Smooth muscle cell (in vitro differentiated cells): ENCODE measurements around the gene TRNAU1AP. TPM values are rescaled to one million over a fixed set of nuclear protein-coding genes. Genes with fewer than 3 reads are reported as not detected.
"Not testable (repeated sequence)": the region's sequence is repeated elsewhere in the genome, so short reads cannot be mapped to it uniquely, and the experiment has no call there.

Experiments used
- DNase-seq: peaks from one replicate; lab custom pipeline; 2025; ENCODE audit not compliant: unreplicated experiment; lab: John Stamatoyannopoulos, UW
- H2AFZ ChIP-seq: fragments of 200-600 bp; sonication (generic); 2 replicates; pipeline ENCODE4 v1.6.0; 2016; ENCODE audit warnings: antibody characterized with exemption, low read depth, mild to moderate bottlenecking
- H3F3A ChIP-seq: fragments of 200-600 bp; sonication (generic); 2 replicates; pipeline ENCODE4 v1.6.0; 2017; ENCODE audit warnings: antibody characterized with exemption, low read depth
- H3K27ac ChIP-seq: fragments of 200-600 bp; sonication (generic); 2 replicates; pipeline ENCODE4 v1.5.1; 2016; ENCODE audit warnings: low read depth, mild to moderate bottlenecking
- H3K27me3 ChIP-seq: fragments of 200-600 bp; sonication (generic); 2 replicates; pipeline ENCODE4 v1.6.1; 2016; ENCODE audit warnings: low read depth, mild to moderate bottlenecking
- H3K36me3 ChIP-seq: fragments of 200-600 bp; sonication (generic); 2 replicates; pipeline ENCODE4 v1.5.1; 2016; ENCODE audit warnings: low read depth
- H3K4me1 ChIP-seq: fragments of 200-600 bp; sonication (generic); 2 replicates; pipeline ENCODE4 v1.5.1; 2016; ENCODE audit warnings: low read depth
- H3K4me2 ChIP-seq: fragments of 200-600 bp; sonication (generic); 2 replicates; pipeline ENCODE4 v1.6.0; 2016; ENCODE audit warnings: mild to moderate bottlenecking
- H3K4me3 ChIP-seq: fragments of 200-600 bp; sonication (generic); 2 replicates; pipeline ENCODE4 v1.5.1; 2016; ENCODE audit warnings: mild to moderate bottlenecking
- H3K79me2 ChIP-seq: fragments of 200-600 bp; sonication (generic); 2 replicates; pipeline ENCODE4 v1.6.0; 2016; ENCODE audit warnings: low read depth, mild to moderate bottlenecking
- H3K9ac ChIP-seq: fragments of 200-600 bp; sonication (generic); 2 replicates; pipeline ENCODE4 v1.6.0; 2016; ENCODE audit warnings: low read depth
- H3K9me3 ChIP-seq: fragments of 200-600 bp; sonication (generic); replicated peaks from 2 replicates; pipeline ENCODE4 v1.5.1; 2016; ENCODE audit warnings: low read depth
- H4K20me1 ChIP-seq: fragments of 200-600 bp; sonication (generic); 2 replicates; pipeline ENCODE4 v1.6.0; 2016; ENCODE audit warnings: low read depth
- CTCF ChIP-seq: fragments of 200-600 bp; sonication (generic); IDR thresholded peaks from 2 replicates; pipeline ENCODE4 v1.5.1; 2017; ENCODE audit warnings: borderline replicate concordance, mild to moderate bottlenecking, antibody characterized with exemption; ENCODE audit not compliant: insufficient read depth, poor library complexity, severe bottlenecking
- WGBS: methylation state at CpG from one replicate; pipeline ENCODE4 v1.1.7; 2016; ENCODE audit warnings: low lambda C conversion rate; 5-methylcytosine and 5-hydroxymethylcytosine counted together
- polyA plus RNA-seq: library from polyadenylated mRNA; unstranded; fragments of >200 nt; fragmentation: Nextera tagmentation; extraction: Ambion mirVana; gene quantifications from 2 replicates; pipeline ENCODE4 v1.2.1, GENCODE V29; 2016
- total RNA-seq: library from RNA; depleted of rRNA; stranded (reverse); fragments of >200 nt; gene quantifications from 2 replicates; pipeline ENCODE4 v1.2.3, GENCODE V29; 2014

Gene TRNAU1AP
- total and polyA plus RNA-seq, 2 experiments from 2014 or later: 12.0 to 13.8 TPM

DNA sequence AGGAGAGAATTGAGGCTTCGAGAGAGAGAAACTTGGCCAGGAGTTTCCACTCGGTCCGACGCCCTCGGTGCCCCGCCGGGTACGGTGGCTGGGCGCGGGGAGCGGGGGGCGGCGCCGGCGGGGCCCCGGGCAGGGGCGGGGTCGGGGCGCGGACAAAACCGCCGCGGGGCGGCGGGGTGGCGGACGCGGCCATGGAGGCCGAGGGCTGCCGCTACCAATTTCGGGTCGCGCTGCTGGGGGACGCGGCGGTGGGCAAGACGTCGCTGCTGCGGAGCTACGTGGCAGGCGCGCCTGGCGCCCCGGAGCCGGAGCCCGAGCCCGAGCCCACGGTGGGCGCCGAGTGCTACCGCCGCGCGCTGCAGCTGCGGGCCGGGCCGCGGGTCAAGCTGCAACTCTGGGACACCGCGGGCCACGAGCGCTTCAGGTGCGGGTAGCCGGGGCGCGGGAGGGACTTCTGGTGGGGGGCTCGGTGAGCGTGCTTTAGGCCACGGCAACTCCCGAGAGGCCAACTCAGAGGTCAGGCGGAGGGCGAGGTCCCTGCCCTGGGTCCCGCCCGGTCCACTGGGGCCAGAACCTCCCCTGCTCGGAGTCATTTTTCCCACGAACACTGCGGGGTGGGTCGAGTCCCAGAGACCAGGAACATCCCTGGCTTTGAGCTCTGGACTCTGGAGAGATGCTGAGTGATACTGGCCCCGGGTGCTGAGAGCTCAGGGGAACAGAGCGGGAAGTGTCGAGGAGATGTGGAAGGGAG lies 39.6 kb downstream of the TRNAU1AP start:
- Histone ChIP-seq H3K79me2 (no peaks in the 10 kb centered on the region), H2AFZ (peak overlapping the region; percentile 52), H3K9ac (peak overlapping the region; percentile 17), H3K4me2 (peak overlapping the region; percentile 82), H3F3A (peaks cover 13% of the 10 kb centered on the region), H3K27ac (no peak overlapping the region), H3K9me3 (no peaks in the 10 kb centered on the region), H3K27me3 (no peaks in the 10 kb centered on the region), H3K36me3 (no peaks in the 10 kb centered on the region), H3K4me1 (peaks cover 3% of the 10 kb centered on the region), H3K4me3 (peak overlapping the region; percentile 62), H4K20me1 (no peaks in the 10 kb centered on the region)
- WGBS: 5% methylated on average over 61 of the region's 81 CpGs
- DNase-seq: no peak
- no peak for TF ChIP-seq CTCF

GRCh38 chr1:28593988-28594356 lies 41.1 kb downstream of the TRNAU1AP start:
- H3K9me3 ChIP-seq, H4K20me1 ChIP-seq, H3K36me3 ChIP-seq, H3K27ac ChIP-seq, H3K9ac ChIP-seq, H3K4me3 ChIP-seq, H3K27me3 ChIP-seq, H3K4me1 ChIP-seq, DNase-seq, H3K4me2 ChIP-seq, H2AFZ ChIP-seq, H3K79me2 ChIP-seq: not testable (repeated sequence)
- peaks cover 13% of the 10 kb centered on the region for H3F3A ChIP-seq
- 86% methylated on average over 3 of the region's 3 CpGs for WGBS

DNA sequence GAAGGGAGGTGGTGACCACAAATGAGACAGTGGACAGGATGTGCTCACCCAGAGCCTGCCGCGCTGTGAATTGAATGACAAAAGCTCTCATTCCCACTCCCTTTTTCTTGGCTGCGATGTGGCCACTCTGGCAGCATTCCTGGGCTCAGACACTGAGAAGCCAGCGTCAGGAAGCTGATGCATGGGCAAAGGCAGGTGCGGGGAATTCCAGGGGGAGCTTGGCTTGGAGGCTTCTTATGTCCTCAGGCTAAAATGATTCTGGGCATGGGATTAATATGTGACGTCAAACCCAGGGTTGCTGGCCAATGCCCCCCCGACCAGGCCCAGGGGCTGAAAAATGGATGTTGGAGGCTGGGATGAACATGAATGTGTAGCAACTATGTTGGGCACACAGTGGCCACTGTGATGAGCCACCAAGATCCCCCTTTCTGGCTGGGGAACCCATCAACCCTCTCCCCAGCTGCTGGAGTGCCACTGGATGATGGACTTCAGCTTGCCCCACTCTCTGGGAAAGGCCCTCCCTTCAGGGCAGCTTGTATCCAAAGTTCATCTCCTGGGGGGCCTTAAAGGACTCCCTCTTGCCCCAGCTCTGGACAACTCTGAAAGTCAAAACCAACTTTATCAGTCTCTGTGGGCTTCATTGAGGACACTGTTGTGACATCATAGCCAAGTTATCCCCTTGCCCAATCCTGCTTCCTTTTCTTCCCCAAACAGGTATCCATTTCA lies 42.0 kb downstream of the TRNAU1AP start:
- not testable (repeated sequence) for H3K27ac ChIP-seq, H2AFZ ChIP-seq, H3K36me3 ChIP-seq, H3K4me2 ChIP-seq, H3K4me1 ChIP-seq, H3F3A ChIP-seq, H3K9me3 ChIP-seq, H4K20me1 ChIP-seq, H3K27me3 ChIP-seq, H3K79me2 ChIP-seq, H3K9ac ChIP-seq, H3K4me3 ChIP-seq, DNase-seq
- 73% methylated on average over 7 of the region's 7 CpGs for WGBS

GRCh38 chr1:28595412-28596191 lies 42.7 kb downstream of the TRNAU1AP start:
- WGBS: 96% methylated on average over 10 of the region's 10 CpGs
- Histone ChIP-seq H3K4me1 (peaks cover 3% of the 10 kb centered on the region), H3K36me3 (no peaks in the 10 kb centered on the region), H3K79me2 (no peaks in the 10 kb centered on the region), H3K4me2 (no peak overlapping the region), H3K27ac (no peak overlapping the region), H2AFZ (no peak overlapping the region), H4K20me1 (no peaks in the 10 kb centered on the region), H3F3A (peaks cover 8% of the 10 kb centered on the region), H3K9ac (no peak overlapping the region), H3K4me3 (no peak overlapping the region), H3K9me3 (no peaks in the 10 kb centered on the region), H3K27me3 (no peaks in the 10 kb centered on the region)
- no peak for TF ChIP-seq CTCF
- DNase-seq: no peak

DNA sequence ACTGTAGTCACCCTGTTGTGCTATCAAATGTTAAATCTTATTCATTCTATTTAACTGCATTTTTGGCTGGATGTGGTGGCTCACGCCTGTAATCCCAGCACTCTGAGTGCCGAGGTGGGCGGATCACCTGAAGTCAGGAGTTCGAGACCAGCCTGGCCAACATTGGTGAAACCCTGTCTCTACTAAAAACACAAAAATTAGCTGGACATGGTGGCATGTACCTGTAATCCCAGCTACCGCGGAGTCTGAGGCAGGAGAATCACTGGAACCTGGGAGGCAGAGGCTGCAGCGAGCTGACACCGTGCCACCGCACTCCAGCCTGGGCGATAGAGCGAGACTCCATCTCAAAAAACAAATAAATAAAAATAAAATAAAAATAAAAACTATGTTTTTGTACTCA lies 43.4 kb downstream of the TRNAU1AP start:
- H3K4me2 ChIP-seq, H3K27me3 ChIP-seq, H3K27ac ChIP-seq, H3K9ac ChIP-seq, H4K20me1 ChIP-seq, DNase-seq, H3K36me3 ChIP-seq, H3K4me3 ChIP-seq, H2AFZ ChIP-seq, H3F3A ChIP-seq, H3K79me2 ChIP-seq, H3K9me3 ChIP-seq, H3K4me1 ChIP-seq: not testable (repeated sequence)
- WGBS: 97% methylated on average over 11 of the region's 11 CpGs
